DOHH2 (cell line): ENCODE measurements around the gene ROPN1B.

Experiments
- EZH2phosphoT487 ChIP-seq: fragments of 200-600 bp; sonication (generic); IDR thresholded peaks from 2 replicates; pipeline ENCODE4 v1.6.1; 2017; ENCODE audit warnings: borderline replicate concordance, mild to moderate bottlenecking, antibody characterized with exemption, low read length, moderate library complexity, mixed read lengths
- TF ChIP-seq, protein P1 (sequence below): fragments of 200-600 bp; sonication (generic); IDR thresholded peaks from one replicate; pipeline ENCODE4 v1.5.1; 2014; ENCODE audit warnings: antibody characterized with exemption, mild to moderate bottlenecking, low read depth, low read length; ENCODE audit not compliant: poor library complexity, severe bottlenecking

DNA sequence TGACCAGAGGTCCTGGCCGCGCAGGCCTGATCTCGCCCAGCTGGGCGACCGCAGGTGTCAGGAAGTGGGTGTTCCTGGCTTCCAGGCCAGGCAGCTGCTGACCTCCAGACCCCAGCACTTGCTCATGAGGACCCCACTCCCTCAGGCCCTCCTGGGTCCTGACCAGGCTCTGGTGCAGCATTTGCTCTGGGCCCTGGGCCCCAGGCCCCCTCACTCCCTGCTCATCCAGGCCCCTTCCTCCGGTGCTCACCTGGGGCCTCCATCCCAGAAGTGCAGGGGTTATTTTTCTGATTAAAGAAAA is 7.7 kb upstream of the ROPN1B start:
- TF ChIP-seq, protein P1, sequence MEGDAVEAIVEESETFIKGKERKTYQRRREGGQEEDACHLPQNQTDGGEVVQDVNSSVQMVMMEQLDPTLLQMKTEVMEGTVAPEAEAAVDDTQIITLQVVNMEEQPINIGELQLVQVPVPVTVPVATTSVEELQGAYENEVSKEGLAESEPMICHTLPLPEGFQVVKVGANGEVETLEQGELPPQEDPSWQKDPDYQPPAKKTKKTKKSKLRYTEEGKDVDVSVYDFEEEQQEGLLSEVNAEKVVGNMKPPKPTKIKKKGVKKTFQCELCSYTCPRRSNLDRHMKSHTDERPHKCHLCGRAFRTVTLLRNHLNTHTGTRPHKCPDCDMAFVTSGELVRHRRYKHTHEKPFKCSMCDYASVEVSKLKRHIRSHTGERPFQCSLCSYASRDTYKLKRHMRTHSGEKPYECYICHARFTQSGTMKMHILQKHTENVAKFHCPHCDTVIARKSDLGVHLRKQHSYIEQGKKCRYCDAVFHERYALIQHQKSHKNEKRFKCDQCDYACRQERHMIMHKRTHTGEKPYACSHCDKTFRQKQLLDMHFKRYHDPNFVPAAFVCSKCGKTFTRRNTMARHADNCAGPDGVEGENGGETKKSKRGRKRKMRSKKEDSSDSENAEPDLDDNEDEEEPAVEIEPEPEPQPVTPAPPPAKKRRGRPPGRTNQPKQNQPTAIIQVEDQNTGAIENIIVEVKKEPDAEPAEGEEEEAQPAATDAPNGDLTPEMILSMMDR: no peak
- no peak for TF ChIP-seq EZH2phosphoT487
